KMS-11 (cell line): ENCODE results near the gene CORO1C.

Source experiments
- H2AFZ ChIP-seq: fragments of 200-600 bp; sonication (generic); 2 replicates; pipeline ENCODE4 v1.6.1; 2016; ENCODE audit warnings: antibody characterized with exemption, mixed run types, low read depth
- H3K27ac ChIP-seq: fragments of 200-600 bp; sonication (generic); 2 replicates; pipeline ENCODE4 v1.6.1; 2016; ENCODE audit warnings: mild to moderate bottlenecking, mixed run types
- H3K27me3 ChIP-seq: fragments of 200-600 bp; sonication (generic); 2 replicates; pipeline ENCODE4 v1.6.1; 2017; ENCODE audit warnings: mild to moderate bottlenecking, low read depth, mixed run types, moderate library complexity; ENCODE audit not compliant: insufficient read depth
- H3K36me3 ChIP-seq: fragments of 200-600 bp; sonication (generic); 2 replicates; pipeline ENCODE4 v1.6.1; 2017; ENCODE audit warnings: mild to moderate bottlenecking, mixed run types; ENCODE audit not compliant: insufficient read depth
- H3K4me1 ChIP-seq: fragments of 200-600 bp; sonication (generic); 2 replicates; pipeline ENCODE4 v1.6.1; 2016; ENCODE audit warnings: mild to moderate bottlenecking, low read depth, mixed run types; ENCODE audit not compliant: poor library complexity, severe bottlenecking
- H3K4me2 ChIP-seq: fragments of 200-600 bp; sonication (generic); 2 replicates; pipeline ENCODE4 v1.7.0; 2016; ENCODE audit warnings: mild to moderate bottlenecking, mixed run types
- H3K4me3 ChIP-seq: fragments of 200-600 bp; sonication (generic); IDR thresholded peaks from 2 replicates; pipeline ENCODE4 v1.6.1; 2017; ENCODE audit warnings: low read depth, low read length, mixed read lengths; ENCODE audit not compliant: insufficient read depth
- H3K79me2 ChIP-seq: fragments of 200-600 bp; sonication (generic); 2 replicates; pipeline ENCODE4 v1.6.1; 2016; ENCODE audit warnings: low read depth, mixed run types; ENCODE audit not compliant: insufficient read depth
- H3K9ac ChIP-seq: fragments of 200-600 bp; sonication (generic); 2 replicates; pipeline ENCODE4 v1.6.1; 2016; ENCODE audit warnings: mild to moderate bottlenecking, mixed run types
- H4K20me1 ChIP-seq: fragments of 200-600 bp; sonication (generic); 2 replicates; pipeline ENCODE4 v1.6.1; 2016; ENCODE audit warnings: mild to moderate bottlenecking, mixed run types; ENCODE audit not compliant: insufficient read depth
- TF ChIP-seq, protein P1 (sequence below): fragments of 200-600 bp; sonication (generic); conservative IDR thresholded peaks from 2 replicates; pipeline ENCODE4 v1.6.1; 2017; ENCODE audit warnings: low read depth, mild to moderate bottlenecking, antibody characterized with exemption, low read length, moderate library complexity, mixed read lengths

The CORO1C gene

DNA sequence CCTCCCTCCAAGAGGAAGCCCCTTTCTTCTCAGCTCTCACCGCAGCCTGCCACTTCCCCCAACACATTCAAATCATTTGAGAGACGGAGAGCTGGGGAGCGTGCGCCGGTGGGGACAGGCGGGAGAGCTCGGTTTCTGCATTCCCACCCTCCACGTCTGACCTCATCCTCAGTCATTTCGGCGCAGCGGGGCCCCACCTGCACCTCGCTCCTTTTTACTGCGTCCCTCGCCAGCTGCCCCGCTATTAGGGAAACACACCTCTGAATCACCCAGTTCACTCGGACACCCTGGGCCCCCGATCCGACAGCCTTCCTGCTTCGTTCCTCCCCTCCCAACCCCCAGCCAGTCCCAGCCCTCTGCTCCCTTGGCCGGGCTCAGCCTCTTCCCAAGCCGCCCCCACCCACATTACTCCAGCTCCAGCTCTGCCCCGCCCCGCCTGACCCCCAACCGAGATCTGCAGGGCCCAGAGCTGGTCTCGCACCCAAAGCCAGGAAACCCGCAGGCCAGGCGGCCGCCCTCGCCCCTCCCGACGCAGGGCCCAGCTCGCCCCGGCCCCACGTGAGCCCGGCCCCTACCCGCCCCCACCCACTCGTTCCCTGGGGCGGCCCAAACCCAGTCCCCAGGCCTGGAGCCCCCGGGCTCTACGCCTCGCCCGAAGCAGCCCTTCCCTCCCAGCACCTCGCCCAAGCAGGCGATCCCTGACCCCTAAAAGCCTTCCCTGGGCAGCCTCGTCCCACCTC, 783 bp downstream of the CORO1C start:
- TF ChIP-seq, protein P1, sequence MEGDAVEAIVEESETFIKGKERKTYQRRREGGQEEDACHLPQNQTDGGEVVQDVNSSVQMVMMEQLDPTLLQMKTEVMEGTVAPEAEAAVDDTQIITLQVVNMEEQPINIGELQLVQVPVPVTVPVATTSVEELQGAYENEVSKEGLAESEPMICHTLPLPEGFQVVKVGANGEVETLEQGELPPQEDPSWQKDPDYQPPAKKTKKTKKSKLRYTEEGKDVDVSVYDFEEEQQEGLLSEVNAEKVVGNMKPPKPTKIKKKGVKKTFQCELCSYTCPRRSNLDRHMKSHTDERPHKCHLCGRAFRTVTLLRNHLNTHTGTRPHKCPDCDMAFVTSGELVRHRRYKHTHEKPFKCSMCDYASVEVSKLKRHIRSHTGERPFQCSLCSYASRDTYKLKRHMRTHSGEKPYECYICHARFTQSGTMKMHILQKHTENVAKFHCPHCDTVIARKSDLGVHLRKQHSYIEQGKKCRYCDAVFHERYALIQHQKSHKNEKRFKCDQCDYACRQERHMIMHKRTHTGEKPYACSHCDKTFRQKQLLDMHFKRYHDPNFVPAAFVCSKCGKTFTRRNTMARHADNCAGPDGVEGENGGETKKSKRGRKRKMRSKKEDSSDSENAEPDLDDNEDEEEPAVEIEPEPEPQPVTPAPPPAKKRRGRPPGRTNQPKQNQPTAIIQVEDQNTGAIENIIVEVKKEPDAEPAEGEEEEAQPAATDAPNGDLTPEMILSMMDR, result no peak
- peak overlapping the region; percentile 82 for H3K27ac ChIP-seq
- H3K27me3 ChIP-seq, result no peaks in the 10 kb centered on the region
- no peak overlapping the region for H2AFZ ChIP-seq
- peak overlapping the region; percentile 97 for H3K4me2 ChIP-seq
- H3K36me3 ChIP-seq, result no peaks in the 10 kb centered on the region
- H4K20me1 ChIP-seq, result no peaks in the 10 kb centered on the region
- peaks cover 44% of the 10 kb centered on the region for H3K4me1 ChIP-seq
- peaks cover 56% of the 10 kb centered on the region for H3K79me2 ChIP-seq
- peak overlapping the region; percentile 87 for H3K9ac ChIP-seq
- no peak overlapping the region for H3K4me3 ChIP-seq

DNA sequence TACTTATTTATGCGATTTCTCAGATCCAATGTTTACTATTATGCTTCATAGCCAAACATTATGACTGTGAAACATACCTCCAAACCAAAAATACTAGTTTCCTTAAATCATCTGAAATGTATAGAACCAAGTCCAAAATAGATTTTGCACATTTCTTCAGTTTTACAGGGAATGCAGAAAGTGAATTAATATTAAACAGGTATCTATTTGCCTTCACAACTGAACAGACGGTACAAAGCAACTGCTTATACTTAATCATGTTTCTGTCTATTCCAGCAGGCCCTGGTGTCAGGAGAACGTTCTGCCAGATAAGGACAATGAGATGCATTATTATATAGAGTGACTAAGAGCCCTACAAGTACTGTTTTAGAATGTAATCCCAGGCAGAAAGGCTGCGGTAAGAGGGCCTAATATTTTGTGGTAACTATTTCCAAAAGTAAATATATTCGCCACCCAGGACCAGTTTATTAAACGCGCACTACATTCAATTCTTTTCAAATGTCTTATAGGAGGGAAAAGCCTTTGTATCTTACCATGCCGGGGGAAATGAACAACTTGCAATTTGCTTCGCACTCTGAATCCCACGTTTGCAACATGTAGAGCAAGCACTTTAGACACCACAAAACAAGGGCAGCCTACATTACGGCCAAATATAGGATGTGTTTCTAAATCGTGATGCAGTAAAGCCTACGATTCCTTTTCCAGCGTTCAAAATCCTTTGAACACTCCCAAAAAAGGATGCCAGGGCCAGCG, 1.5 kb downstream of the CORO1C start:
- Histone ChIP-seq H3K27me3 (no peaks in the 10 kb centered on the region), H3K4me3 (no peak overlapping the region), H3K36me3 (no peaks in the 10 kb centered on the region), H2AFZ (no peak overlapping the region), H3K4me2 (peak overlapping the region; percentile 97), H3K27ac (peak overlapping the region; percentile 82), H3K9ac (peak overlapping the region; percentile 87), H4K20me1 (no peaks in the 10 kb centered on the region), H3K4me1 (peaks cover 51% of the 10 kb centered on the region), H3K79me2 (peaks cover 64% of the 10 kb centered on the region)
- TF ChIP-seq, protein P1, result no peak

DNA sequence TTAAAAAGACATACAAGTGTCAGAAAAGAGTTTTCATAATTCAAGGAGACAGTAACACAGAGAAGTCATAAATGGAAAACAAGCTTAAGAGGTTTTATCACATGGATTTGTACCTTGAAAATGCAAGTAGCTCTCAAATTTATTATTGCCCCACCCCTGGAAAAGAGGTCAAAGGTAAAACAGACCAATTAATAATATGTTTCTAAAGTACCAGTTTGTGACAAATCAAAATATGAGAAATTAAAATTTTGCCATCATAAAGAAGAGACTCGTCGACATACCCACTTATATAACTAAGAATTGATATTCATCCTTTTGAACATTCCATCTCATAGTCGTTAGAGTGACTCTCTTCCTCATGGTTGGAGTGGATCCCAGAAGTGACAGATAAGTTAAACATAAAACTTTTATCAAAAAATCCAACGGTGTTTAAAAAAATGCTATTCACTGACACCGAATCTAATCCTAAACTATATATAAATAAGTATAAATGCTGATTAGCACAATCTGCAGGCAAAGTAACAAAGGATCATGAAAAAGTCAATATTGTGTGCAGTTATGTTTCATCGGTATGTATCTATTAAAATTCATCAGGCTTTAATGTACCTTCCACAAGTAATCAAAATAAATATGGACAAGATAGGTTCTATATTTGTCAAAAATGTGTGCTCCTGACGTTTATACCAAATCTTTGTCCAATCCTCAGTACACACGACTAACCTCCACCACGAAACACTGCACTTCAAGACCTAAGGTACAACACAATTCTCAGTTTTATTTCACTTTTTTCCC, 2.3 kb downstream of the CORO1C start:
- Histone ChIP-seq H3K9ac (peak overlapping the region; percentile 87; the same call in 1 of the 2 replicates), H3K27me3 (no peaks in the 10 kb centered on the region), H3K79me2 (peaks cover 72% of the 10 kb centered on the region), H3K4me3 (no peak overlapping the region), H3K36me3 (no peaks in the 10 kb centered on the region), H3K4me2 (peak overlapping the region; percentile 97), H3K4me1 (peaks cover 59% of the 10 kb centered on the region), H2AFZ (no peak overlapping the region), H4K20me1 (no peaks in the 10 kb centered on the region), H3K27ac (peak overlapping the region; percentile 82; the same call in 1 of the 2 replicates)
- TF ChIP-seq, protein P1, result no peak

DNA sequence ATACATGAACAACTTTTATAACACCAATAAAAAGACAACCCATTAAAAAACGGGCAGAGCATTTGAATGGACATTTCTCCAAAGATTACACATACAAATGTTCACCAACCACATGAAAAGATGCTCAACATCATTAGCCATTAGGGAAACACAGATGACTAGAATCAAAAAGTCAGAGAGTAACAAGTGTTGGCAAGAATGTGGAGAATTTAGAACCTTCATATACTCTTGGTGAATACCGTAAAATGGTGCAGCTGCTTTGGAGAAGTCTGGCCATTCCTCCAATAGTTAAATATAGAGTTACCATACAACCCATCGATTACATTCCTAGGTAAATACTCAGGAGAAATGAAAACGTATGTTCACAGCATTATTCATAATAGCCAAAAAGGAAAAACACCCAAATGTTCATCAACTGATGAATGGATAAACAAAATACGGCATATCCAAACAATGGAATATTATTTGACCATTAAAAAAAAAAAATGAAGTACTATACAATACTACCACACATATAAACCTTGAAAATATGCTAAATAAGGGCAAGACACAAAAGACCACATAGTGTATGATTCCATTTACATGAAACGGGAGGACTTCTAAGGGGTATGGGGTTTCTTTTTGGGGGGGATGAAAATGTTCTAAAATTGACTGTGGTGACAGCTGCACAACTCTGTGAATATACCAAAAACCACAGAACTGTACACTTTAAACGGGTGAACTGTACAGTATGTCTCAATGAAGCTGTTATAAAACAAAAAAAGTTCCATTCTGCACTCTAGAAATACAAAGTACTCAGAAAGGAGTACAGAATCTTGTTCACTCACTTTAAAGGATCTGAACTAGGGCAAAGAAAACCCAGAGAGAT, 3.2 kb downstream of the CORO1C start:
- H3K9ac ChIP-seq, result no peak overlapping the region
- no peaks in the 10 kb centered on the region for H3K27me3 ChIP-seq
- H3K27ac ChIP-seq, result peak overlapping the region; percentile 11; the same call in 1 of the 2 replicates
- TF ChIP-seq, protein P1, result no peak
- H3K79me2 ChIP-seq, result peaks cover 81% of the 10 kb centered on the region
- H3K4me2 ChIP-seq, result peak overlapping the region; percentile 97
- no peak overlapping the region for H3K4me3 ChIP-seq
- no peaks in the 10 kb centered on the region for H3K36me3 ChIP-seq
- peaks cover 68% of the 10 kb centered on the region for H3K4me1 ChIP-seq
- no peak overlapping the region for H2AFZ ChIP-seq
- H4K20me1 ChIP-seq, result no peaks in the 10 kb centered on the region
